ENCODE results near the gene TNNT2. TPM values are rescaled to one million over a fixed set of nuclear protein-coding genes. Genes with fewer than 3 reads are reported as not detected.
A peak's percentile ranks its signal among the peaks of the same experiment; 100 is the strongest.

The TNNT2 gene
- total RNA-seq, 4 donors from 2014 or later: 0.21 TPM; not detected in 3

GRCh38 chr1:201311356-201312011, 66.0 kb downstream of the TNNT2 start:
- no peaks in the 10 kb centered on the region for H3K36me3 ChIP-seq
- H3K4me1 ChIP-seq: no peaks in the 10 kb centered on the region
- no peak overlapping the region for H3K27ac ChIP-seq
- H3K4me3 ChIP-seq: no peak overlapping the region
- intact Hi-C loops (cut with DNase I; ENCODE audit: low total_unique reads): no loop called here
- TF ChIP-seq POLR2A (IDR thresholded peaks at IDR 0.05): no peak
- TF ChIP-seq CTCF (IDR thresholded peaks at IDR 0.05): no peak
- no peaks in the 10 kb centered on the region for H3K27me3 ChIP-seq
- DNase-seq: no peak
- H3K9me3 ChIP-seq: no peaks in the 10 kb centered on the region

GRCh38 chr1:201310986-201311355, 66.5 kb downstream of the TNNT2 start:
- H3K4me3 ChIP-seq: no peak overlapping the region
- intact Hi-C loops (cut with DNase I; ENCODE audit: low total_unique reads): no loop called here
- H3K27ac ChIP-seq: no peak overlapping the region
- peak in 1 of 2 donors; percentile 22 for DNase-seq
- H3K36me3 ChIP-seq: no peaks in the 10 kb centered on the region
- H3K27me3 ChIP-seq: no peaks in the 10 kb centered on the region
- no peaks in the 10 kb centered on the region for H3K9me3 ChIP-seq
- no peaks in the 10 kb centered on the region for H3K4me1 ChIP-seq
- TF ChIP-seq POLR2A (IDR thresholded peaks at IDR 0.05): no peak
- no peak for TF ChIP-seq CTCF (IDR thresholded peaks at IDR 0.05)

GRCh38 chr1:201310251-201310985, 67.1 kb downstream of the TNNT2 start:
- no peaks in the 10 kb centered on the region for H3K4me1 ChIP-seq
- no peaks in the 10 kb centered on the region for H3K27me3 ChIP-seq
- H3K27ac ChIP-seq: no peak overlapping the region
- no peak for TF ChIP-seq CTCF (IDR thresholded peaks at IDR 0.05)
- no peak for TF ChIP-seq POLR2A (IDR thresholded peaks at IDR 0.05)
- no peak overlapping the region for H3K4me3 ChIP-seq
- no peak for DNase-seq
- no peaks in the 10 kb centered on the region for H3K36me3 ChIP-seq
- intact Hi-C loops (cut with DNase I; ENCODE audit: low total_unique reads): no loop called here
- H3K9me3 ChIP-seq: no peaks in the 10 kb centered on the region

- no peaks in the 10 kb centered on the region for H3K9me3 ChIP-seq
- H3K4me3 ChIP-seq: no peak overlapping the region
- no peaks in the 10 kb centered on the region for H3K4me1 ChIP-seq
- intact Hi-C loops (cut with DNase I; ENCODE audit: low total_unique reads): no loop called here
- H3K27me3 ChIP-seq: no peaks in the 10 kb centered on the region
- peak; percentile 20 to 60 for DNase-seq
- H3K36me3 ChIP-seq: no peaks in the 10 kb centered on the region
- peak overlapping the region; percentile 29 to 49 for H3K27ac ChIP-seq
- TF ChIP-seq CTCF (IDR thresholded peaks at IDR 0.05) (no peak), POLR2A (IDR thresholded peaks at IDR 0.05) (no peak)
Measured at GRCh38 chr1:201309416-201309815, 68.1 kb downstream of the TNNT2 start.

Other genes starting within 250 kb of the TNNT2 start
- gene TMEM9, start 223.2 kb downstream of the TNNT2 start, total RNA-seq: 100 to 1,000 TPM in 3 of 4 donors, 10 to 100 TPM in 1; 73.6 to 163 (median 117) TPM
- 1 to 10 TPM in 2 of 4 donors, under 1 TPM in 1, not detected in 1; 0.51 to 5.4 (median 2.1) TPM for gene IGFN1, start 186.9 kb downstream of the TNNT2 start, total RNA-seq
- gene PKP1, start 94.2 kb downstream of the TNNT2 start, total RNA-seq: under 1 TPM in 2 of 4 donors, not detected in 2; 0.18 to 0.62 TPM
- 1 to 10 TPM in 1 of 4 donors, under 1 TPM in 2, not detected in 1; 0.26 to 4.8 (median 0.29) TPM for gene LAD1, start 21.6 kb upstream of the TNNT2 start, total RNA-seq
- gene TNNI1, start 44.0 kb upstream of the TNNT2 start, total RNA-seq: 1 to 10 TPM in 1 of 4 donors, under 1 TPM in 1, not detected in 2; 0.30 to 3.9 TPM
- gene PHLDA3, start 91.5 kb upstream of the TNNT2 start, total RNA-seq: 10 to 100 TPM; 14.4 to 80.2 (median 43.7) TPM
- 1,000 to 10,000 TPM in 3 of 4 donors, 100 to 1,000 TPM in 1; 913 to 2,516 (median 1,349) TPM for gene CSRP1, start 129.4 kb upstream of the TNNT2 start, total RNA-seq
- 10 to 100 TPM; 25.1 to 86.1 (median 58.5) TPM for gene NAV1, start 161.4 kb upstream of the TNNT2 start, total RNA-seq